HG03469 (cell line): ENCODE results near the gene SPON2.
A peak's percentile ranks its signal among the peaks of the same experiment; 100 is the strongest.

Source experiments
- ATAC-seq: cut with Tn5 transposase; IDR thresholded peaks from one replicate; pipeline ENCODE4 v1.9.1; 2021; ENCODE audit warnings: mild to moderate bottlenecking, moderate library complexity, moderate number of reproducible peaks; ENCODE audit not compliant: unreplicated experiment

The SPON2 gene

GRCh38 chr4:1172971-1173757 lies 781 bp upstream of the SPON2 start:
- no peak for ATAC-seq

- ATAC-seq: no peak
Observed at GRCh38 chr4:1171311-1172227, 814 bp downstream of the SPON2 start.

- ATAC-seq: no peak
Observed at GRCh38 chr4:1170976-1171310, 1.4 kb downstream of the SPON2 start.

GRCh38 chr4:1170156-1170975 lies 2.0 kb downstream of the SPON2 start:
- no peak for ATAC-seq

- ATAC-seq: no peak
Observed at GRCh38 chr4:1169691-1170096, 2.7 kb downstream of the SPON2 start.

- no peak for ATAC-seq
Observed at GRCh38 chr4:1169171-1169671, 3.2 kb downstream of the SPON2 start.

- ATAC-seq: no peak
Observed at GRCh38 chr4:1168191-1169101, 3.9 kb downstream of the SPON2 start.

GRCh38 chr4:1167244-1167949 lies 5.0 kb downstream of the SPON2 start:
- ATAC-seq: peak; percentile 66

GRCh38 chr4:1166509-1167243 lies 5.7 kb downstream of the SPON2 start:
- ATAC-seq: no peak

- no peak for ATAC-seq
Observed at GRCh38 chr4:1164956-1165545, 7.3 kb downstream of the SPON2 start.

GRCh38 chr4:1164444-1164843 lies 7.9 kb downstream of the SPON2 start:
- no peak for ATAC-seq

- no peak for ATAC-seq
Observed at GRCh38 chr4:1164040-1164439, 8.3 kb downstream of the SPON2 start.

GRCh38 chr4:1160351-1160750 lies 12.0 kb downstream of the SPON2 start:
- no peak for ATAC-seq

GRCh38 chr4:1156069-1156468 lies 16.3 kb downstream of the SPON2 start:
- no peak for ATAC-seq

- no peak for ATAC-seq
Observed at GRCh38 chr4:1155314-1155713, 17.1 kb downstream of the SPON2 start.

GRCh38 chr4:1154523-1155182 lies 17.7 kb downstream of the SPON2 start:
- no peak for ATAC-seq

GRCh38 chr4:1154126-1154522 lies 18.3 kb downstream of the SPON2 start:
- ATAC-seq: no peak
